GF-D8 (cell line): ENCODE data around the gene DGKD.

Experiments used
- DNase-seq: peaks from one replicate; lab custom pipeline; 2025; lab: John Stamatoyannopoulos, UW

The DGKD gene

DNA sequence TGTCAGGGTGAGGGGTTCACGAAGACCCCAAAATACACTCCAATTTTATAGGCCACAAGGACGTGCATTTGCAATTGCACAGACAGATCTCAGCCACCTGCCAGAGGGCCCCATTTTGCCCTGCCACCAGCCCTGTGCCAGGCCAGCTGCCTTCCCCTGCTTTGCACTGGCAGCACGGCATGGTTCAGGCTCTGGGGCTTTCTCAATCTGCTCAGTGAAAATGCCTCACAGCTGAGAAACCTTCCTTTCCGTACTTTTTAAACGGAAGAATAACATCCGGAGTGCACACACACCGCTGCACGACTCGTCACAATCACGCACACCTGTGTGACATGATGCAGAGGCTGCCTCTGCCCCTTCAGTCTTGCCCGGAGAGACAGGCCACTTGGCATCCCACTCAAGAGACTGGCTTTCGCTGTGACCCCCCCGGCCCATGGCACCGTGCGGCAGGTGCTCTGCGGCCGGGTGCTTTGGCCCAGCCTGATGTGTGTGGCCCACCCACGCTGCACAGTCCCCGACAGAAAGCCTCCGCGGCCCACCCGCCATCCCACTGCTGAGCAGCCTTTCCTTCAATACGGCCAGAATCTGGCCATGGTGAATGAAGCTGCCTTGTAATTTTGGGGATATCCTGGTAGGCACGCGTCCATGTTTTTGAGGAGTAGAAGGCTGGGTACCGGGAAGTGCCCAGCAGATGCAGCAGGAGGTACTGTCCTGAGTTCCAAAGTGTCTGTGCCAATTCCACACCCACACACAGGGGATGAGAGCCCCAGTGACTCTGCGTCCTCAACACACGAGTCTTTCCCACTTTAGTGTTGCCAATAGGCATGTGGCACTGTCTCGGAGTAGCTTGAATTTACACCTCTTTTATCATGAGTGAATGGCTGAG is 123.5 kb downstream of the DGKD start:
- DNase-seq: no peak

DNA sequence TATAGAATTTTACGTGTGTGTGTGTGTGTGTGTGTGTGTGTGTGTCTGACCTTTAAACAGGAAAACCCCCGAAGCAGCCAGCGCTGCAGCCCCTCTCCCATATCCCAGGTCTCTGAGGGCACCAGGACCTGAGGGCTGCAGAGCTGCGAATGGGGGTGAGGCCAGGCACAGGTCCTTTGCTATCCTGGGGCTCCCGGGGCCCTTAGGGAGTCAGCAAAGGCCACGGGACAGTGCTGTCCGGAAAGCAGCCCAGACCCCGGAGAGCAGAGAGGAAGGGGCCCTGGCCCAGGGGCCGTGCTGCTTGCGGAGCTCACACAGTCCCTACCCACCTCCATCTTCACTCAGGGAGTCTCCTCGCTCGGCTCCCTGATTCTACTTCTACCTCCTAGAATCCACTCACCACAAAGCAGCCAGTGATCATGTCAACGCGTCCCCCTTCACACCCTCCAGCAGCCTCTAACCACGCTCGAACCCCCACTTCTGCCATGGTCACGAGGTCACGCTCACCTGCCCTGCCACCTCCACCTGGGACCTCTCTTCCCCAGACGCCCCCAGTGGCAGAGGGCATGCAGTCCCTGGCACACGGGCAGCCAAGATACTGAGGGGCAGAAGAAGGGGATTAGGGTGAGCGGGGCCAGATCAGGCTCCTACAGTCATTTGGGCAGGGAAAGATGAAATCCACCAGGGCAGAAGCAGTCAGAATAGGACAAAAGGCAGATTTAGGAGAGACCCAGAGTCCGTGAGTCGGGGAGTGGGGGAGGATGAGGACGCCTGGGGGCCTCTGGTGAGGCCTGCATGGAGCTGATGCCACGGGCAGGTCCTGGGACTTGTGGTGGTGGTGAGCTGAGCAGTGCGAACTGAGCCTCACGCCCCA is 125.6 kb downstream of the DGKD start:
- no peak for DNase-seq

DNA sequence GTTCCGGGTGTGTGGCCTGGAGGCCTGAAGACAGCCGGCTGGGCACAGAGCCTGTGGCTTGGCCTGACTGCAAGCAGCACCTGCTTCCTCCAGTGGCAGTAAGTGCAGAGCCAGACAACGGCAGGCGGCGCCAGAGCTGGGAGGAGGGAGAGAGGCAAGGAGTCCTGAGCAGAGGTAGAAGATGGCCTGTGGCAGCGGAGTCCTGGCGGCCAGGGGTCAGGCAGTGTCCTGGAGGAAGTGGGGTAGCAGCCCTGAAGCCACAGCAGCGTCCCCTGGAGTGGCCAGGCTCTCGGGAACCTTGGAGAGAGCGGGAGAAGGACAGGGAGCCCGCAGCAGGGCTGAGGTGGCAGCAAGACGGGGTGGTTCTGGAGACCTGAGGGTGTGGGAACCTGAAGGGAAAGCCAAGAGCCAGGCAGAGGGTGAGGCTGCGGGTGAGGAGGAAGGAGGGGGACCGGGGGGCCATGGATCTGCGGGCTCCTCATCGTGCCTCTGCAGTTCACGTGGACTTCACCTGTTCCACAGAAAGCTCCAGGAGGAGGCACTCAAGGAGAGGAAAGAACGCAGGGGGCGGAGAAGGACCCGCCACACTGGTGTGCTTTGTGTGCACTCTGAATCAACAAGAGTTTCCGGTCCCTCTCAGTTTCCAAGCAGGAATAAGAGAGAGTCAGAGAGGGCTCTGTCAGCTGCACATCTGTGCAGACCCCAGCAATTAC is 126.4 kb downstream of the DGKD start:
- no peak for DNase-seq

DNA sequence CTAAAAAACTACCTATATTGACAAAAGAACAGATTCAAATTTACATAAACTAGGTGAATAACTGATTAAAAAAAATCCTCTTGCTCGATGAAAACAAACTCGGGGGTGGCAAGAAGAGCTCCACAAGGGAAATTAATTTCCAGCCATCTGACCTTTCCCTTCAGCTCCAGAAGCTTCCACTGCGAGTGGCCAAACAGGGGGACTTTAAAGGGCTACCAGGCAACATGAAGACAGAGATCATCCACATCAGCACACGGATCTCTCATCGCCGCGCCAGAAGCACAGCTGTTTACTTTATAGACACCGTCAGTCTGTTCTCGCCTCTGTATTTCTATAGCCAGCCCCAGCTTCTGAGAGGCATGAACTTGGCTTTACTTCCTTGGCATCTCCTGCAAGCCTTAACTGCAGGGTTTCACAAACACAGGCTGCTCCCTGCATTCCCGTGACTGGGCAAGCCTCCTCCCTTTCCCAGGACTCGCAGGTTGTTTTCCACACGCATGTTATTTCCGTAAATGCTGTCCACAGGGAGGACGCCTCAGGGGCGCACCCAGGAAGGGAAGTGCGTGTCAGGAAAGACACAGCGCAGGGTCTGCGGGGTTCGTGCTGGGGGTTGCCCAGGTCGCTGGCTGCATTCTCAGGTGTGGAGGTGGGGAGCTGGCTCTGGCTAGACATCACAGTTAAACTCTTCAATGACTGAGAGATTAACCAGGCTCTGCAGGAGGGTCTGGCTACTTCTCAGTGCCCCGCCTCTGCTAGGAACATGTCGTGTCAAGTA is 127.3 kb downstream of the DGKD start:
- no peak for DNase-seq

DNA sequence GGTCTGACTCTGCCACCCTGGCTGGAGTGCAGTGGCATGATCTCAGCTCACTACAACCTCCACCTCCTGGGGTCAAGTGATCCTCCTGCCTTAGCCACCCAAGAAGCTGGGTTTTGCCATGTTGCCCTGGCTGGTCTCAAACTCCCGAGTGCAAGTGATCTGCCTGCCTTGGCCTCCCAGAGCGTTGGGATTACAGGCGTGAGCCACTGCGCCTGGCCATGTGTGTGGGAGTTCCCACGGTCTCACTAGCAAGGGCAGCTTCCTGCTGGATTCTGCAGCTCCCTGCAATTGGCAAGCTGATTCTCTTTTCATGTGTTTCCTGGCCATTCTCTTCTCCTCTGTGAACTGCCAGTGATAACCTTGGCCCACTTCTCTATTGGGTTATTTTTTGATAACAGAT is 128.3 kb downstream of the DGKD start:
- no peak for DNase-seq

DNA sequence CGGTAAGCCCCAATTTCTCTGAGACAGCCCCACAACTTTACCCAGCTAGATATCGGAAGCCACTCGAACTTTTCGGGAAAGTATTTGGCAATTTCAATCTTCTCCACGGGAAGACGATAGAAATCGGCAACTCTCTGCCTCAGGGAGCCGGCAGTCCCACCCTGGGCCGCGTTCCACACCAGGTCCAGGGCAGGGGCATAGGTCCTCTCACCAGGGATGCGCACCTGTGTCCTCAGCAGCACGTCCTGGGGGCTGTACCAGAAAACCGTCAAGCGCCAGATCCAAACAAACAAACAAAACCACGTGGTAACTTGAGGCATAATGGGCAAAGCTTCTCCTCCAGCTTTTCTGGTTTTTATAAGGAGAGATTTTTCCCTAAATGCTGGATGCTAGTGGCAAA is 131.4 kb downstream of the DGKD start:
- DNase-seq: no peak

DNA sequence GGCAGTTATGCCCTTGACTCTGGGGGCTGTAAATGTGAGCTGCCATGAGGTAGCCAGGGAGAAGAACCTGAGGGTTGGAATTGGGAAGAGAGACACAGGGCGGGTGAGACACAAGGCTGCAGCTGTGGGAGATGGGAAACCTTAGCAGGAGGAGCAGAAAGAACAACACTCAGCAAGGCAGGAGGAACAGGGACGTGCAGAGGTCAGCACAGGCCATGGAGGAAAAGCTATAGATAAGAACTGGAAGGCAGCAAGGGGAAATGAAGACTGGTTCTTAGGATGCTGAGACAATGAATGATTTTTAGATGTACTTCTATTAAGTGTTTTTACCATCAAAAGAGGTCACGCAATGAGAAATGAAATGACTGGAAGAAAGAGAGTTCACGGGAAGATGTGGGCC is 132.1 kb downstream of the DGKD start:
- DNase-seq: no peak

DNA sequence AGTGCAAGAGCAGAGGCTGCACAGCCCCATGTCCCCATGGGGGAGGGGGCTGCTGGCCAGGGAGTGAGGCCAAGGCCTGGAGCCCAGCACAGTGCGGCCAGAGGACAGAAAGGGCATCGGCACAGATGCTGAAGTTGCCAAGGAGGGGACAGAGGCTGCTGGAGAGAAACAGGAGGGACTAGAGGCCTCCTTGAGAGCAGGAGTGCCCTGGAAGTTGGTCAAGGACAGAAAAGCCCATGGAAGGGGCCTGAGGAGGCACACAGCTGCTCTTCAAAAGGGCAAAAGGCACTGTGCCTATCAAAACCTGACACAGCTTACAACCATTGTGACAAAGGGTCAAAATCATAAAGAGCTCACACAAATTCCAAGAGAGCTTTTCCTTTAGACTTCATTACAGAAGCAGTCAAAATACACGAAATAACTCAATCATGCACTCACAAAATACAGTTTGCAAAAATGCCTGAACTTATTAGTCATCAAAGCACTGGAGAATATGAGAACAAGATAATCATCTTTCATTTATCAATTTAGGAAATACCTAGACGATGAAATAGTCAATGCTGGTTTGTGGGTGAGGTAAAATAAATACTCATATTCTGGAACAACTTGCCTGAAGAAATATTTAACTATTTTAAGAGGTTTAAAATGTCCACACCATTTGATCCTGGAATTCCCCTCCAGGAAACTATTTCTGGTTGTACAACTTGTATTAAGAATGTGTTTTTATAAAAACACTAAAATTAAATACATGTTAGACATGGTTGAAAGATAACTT is 132.7 kb downstream of the DGKD start:
- no peak for DNase-seq

DNA sequence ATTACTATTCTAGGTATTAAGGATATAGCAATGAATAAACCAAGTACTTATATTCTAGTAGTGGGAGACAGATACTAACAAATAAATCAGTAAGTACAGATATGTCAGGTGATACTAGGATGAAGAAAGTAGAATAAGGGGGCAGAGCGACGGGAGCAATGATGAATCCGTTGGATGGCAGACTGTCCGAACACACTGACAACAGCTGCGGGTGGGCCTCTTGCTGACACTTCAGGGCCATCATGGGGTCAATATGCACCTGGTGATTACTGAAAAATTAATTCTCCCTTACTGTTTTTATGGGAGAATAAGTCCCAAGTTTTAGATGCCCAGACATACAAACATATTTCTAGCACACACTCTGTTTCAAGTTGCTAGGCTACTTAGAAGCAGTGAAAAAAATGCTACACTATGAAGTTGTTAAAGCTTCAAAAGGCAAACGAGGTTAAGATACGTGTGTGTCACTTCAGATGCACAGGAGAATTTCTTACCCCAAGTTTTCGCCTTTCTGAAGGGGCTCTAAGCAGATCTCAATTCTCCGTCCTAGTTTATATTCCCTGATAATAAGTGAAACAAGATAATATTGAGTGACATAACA is 133.6 kb downstream of the DGKD start:
- DNase-seq: no peak

DNA sequence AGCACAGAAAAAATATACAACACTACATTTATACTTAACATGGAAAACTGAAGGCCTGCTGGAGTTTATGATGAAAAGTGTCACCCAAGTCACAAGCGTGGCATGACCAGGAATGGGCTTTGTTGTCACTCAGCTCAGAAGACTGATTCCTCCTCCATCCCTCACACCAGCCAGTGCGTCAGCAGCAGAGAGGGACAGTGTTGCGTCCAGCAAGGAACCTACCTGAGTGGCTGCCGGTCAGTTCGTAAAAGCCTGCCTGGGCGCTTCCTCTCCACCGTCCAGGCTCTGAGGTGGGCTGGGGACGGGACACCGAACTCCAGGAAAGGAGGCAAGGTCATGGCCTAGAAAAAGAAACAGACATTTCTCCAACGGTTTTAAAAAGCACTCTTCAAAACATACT is 134.8 kb downstream of the DGKD start:
- no peak for DNase-seq

DNA sequence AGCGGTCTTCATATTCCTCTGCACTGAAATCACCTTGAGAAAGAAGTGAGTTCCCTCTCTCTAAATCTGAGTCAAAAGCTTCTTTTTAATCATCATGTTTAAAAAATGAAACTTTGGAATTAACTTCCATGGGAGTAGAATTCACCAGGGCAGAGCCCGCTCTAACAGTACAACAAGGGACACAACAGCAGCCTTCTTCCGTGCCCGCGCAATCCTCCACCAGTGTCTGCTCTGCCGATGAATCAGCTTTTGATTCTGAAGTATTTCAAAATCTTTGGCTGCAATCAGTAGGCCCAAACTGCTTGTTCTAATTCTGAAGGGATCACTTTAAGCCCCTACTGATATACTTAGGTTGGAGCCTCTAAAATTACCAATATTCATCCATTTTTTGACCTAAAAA is 135.4 kb downstream of the DGKD start:
- DNase-seq: no peak

DNA sequence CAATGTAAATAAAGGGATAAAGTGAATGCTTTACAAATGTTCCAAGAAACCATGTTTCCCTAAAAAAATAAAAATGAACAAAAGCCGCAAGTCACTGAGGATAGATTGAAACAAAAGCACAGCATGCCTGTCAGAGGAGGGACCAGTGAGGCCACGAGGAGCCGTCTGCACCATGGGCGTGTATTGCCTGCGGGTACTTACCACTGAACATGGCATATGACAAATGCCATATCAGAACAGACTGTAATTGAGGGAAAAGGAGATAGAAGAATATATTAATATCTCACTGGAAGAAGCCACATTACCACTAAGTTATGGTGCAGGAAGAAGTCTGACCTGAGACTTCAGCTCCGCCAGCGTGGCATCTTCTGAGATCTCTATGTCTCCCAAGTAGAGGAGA is 136.5 kb downstream of the DGKD start:
- DNase-seq: no peak

DNA sequence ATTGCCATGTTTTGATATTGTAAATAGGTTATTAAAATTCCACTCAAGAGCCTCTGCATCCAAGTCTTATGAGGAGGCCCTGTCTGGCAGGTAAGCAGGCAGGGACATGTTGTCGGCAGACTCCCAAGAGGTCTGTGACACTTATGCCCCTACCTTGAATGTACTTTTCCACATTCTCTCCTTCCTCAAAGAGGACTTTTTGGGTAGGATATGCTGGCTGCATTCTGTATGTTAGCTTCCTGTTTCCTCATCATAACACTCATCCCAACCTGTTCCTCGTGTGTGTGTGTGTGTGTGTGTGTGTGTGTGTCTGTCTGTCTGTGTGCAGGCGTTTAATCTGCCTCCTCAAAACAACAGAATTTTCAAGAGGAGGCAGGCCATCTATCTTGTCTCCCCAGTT is 137.0 kb downstream of the DGKD start:
- DNase-seq: no peak

DNA sequence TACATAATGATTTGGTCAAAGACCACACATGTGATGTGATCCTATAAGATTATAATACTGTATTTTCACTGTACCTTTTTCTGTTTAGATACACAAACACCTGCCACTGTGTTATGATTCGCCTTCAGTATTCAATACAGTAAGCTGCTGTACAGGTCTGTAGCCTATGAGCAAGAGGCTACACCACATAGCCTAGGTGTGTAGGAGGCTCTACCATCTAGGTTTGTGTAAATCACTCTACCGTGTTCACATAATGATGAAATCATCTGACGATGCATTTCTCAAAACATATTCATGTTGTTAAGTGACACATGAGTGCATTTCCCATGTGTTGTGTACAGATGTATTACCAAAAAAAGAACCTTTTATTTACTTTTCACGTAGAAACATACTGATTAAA is 137.8 kb downstream of the DGKD start:
- no peak for DNase-seq

DNA sequence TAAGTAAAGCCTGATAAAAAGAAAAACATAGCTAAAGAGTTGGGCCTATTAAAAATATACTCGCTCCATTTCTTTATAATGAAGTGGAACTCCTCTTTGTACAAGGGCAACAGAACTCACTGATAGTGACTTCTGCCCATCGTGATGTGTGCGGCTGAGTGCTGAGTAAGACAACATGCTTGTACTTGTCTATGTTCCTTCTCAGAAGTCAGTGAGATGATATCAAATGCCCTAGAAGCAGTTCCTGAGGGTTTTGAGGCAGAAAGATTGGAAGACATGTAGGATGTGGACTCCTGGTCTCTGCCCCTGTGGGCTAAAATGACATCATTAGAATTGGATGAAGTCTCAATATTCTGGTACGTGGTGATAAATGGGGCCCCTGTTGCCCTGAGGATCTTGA is 138.5 kb downstream of the DGKD start:
- DNase-seq: no peak

DNA sequence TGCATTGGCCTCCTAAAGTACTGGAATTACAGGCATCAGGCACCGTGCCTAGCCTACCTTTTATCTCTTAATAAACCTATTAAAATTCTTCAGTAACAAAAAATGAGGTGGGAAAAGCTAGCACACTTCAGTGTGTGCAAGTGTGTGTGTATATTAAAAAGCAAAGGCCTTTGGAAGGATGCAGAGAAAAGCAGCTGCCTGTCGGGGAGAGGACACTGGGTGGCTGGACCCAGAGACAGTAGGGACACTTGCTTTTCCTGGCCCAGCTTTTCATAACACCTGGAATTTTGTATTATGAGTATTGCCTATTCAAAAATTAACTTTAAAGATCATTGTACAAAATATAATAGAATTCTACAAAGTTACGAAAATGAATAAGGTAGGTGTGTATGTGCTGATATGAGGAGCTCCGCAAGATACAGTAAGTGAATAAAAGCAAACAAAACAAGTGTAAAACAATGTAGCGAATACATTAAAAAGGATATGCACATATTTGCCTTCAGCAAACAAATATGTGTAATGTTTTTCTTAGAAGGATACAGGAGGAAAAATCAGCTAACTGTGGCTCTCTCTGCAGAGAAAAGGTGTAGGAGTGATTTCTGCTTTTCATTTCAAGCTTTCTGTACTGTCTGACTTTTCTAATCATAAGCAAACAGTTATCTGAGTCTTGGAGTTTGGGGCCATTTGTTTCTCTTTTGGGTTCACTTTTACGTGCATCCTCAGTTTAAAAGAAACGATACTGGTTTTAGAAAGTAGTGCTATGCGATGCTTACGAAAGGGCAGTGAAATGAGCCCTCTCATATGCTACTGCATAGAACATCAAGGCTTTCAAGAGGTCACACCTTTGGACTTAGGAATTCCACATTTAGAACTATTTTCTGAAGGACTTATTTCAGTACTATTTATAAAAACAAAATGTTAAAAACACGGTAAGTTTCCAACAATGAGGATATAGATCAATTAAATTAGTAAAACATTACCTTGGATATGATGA is 141.5 kb downstream of the DGKD start:
- DNase-seq: no peak

DNA sequence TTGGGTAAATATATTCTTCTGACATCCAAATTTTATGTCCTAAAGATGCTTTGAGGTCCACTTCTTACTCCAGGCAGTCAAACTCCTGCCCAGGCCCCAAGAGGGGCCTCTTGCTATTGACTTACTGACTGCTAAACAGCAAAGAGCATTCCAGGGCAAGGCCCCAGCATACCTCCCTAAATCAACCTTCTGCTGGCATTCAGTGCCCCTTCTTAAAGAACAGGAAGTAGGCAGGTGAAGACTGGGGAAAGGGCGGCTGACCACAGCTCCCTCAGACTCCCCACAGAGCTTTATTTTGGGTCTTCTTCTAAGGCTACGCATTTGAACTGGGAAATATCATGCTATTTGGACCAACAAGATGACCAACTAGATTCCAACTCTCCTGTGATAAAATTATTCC is 143.4 kb downstream of the DGKD start:
- DNase-seq: no peak

DNA sequence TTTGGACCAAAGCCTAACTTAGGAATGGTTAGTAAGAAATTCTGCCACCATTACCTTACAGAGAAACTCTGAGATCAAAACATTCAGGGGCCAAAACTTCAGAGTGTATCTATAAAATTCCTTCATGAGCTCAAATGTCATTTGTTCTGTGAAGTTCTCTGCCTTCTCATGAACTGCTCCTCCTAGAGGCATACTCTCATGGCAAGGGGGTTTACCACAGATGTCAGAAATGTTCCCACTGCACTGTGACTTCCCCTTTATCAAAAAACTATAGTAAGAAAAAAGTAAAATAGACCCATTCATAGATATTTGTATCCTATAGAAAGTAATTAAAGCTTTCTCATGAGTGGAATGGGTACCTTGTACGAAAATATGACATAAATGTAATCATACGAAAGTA is 143.8 kb downstream of the DGKD start:
- no peak for DNase-seq

DNA sequence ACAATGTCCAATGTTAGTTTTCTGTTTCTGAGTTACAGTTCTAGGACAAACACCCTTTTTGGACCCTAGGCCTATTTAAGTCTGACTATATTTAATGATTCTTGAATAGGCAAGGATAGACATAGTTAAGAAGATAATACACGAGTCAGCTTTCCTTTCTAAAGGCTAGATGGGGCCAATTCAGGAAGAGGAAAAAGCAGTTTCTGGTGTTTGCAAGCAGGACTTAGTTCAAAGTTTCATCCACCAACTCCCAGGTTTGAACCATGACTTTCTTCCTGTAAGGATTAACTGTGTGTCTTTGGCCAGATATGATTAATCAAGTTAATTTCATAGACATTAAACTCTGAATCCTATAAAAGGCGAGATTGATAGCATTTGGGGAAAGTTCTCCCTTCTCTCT is 145.6 kb downstream of the DGKD start:
- no peak for DNase-seq
